HepG2 (cell line): ENCODE data around the gene IGF2. TPM values are rescaled to one million over a fixed set of nuclear protein-coding genes. Genes with fewer than 3 reads are reported as not detected.

Experiments used
- ARNT2 ChIP-seq: sonication (generic); formaldehyde crosslinking; IDR thresholded peaks from 2 replicates; pipeline ENCODE4 v1.8.0; 2022; ENCODE audit warnings: mild to moderate bottlenecking, low read depth, missing genetic modification reagents, moderate library complexity
- CBFB ChIP-seq: sonication (generic); formaldehyde crosslinking; IDR thresholded peaks from 2 replicates; pipeline ENCODE4 v1.4.0; 2020; ENCODE audit warnings: missing genetic modification reagents
- DPF2 ChIP-seq: sonication (generic); formaldehyde crosslinking; IDR thresholded peaks from 2 replicates; pipeline ENCODE4 v1.4.0; 2020; ENCODE audit warnings: mild to moderate bottlenecking, low read depth, missing genetic modification reagents, borderline replicate concordance
- ETV6 ChIP-seq: sonication (generic); formaldehyde crosslinking; conservative IDR thresholded peaks from 2 replicates; pipeline ENCODE4 v1.4.0; 2020; ENCODE audit warnings: missing genetic modification reagents
- EZH2 ChIP-seq: conservative IDR thresholded peaks from 2 replicates; pipeline ENCODE4 v1.6.1; 2012; ENCODE audit warnings: mild to moderate bottlenecking, low read depth, low read length, moderate library complexity
- FOXC1 ChIP-seq: sonication (generic); formaldehyde crosslinking; IDR thresholded peaks from 2 replicates; pipeline ENCODE4 v1.8.0; 2022; ENCODE audit warnings: mild to moderate bottlenecking, missing genetic modification reagents, borderline replicate concordance
- MED1 ChIP-seq: sonication (generic); formaldehyde crosslinking; IDR thresholded peaks from 2 replicates; pipeline ENCODE4 v1.4.0; 2020; ENCODE audit warnings: missing genetic modification reagents
- MLLT10 ChIP-seq: sonication (generic); formaldehyde crosslinking; IDR thresholded peaks from 2 replicates; pipeline ENCODE4 v1.4.0; 2020; ENCODE audit warnings: missing genetic modification reagents
- NKX3-1 ChIP-seq: sonication (generic); formaldehyde crosslinking; IDR thresholded peaks from 2 replicates; pipeline ENCODE4 v1.5.0; 2020; ENCODE audit warnings: missing genetic modification reagents
- NR2C2 ChIP-seq: sonication (generic); formaldehyde crosslinking; IDR thresholded peaks from 2 replicates; pipeline ENCODE4 v1.4.0; 2020; ENCODE audit warnings: missing genetic modification reagents, mild to moderate bottlenecking, moderate library complexity, borderline replicate concordance
- RAD21 ChIP-seq: fragments of 450-650 bp; formaldehyde crosslinking; IDR thresholded peaks from 2 replicates; pipeline ENCODE4 v1.5.0; 2020; ENCODE audit warnings: mild to moderate bottlenecking
- RFXANK ChIP-seq: IDR thresholded peaks from 2 replicates; pipeline ENCODE4 v1.6.1; 2016
- STAG1 ChIP-seq: sonication (generic); formaldehyde crosslinking; IDR thresholded peaks from 2 replicates; pipeline ENCODE4 v1.4.0; 2020; ENCODE audit warnings: missing genetic modification reagents
- TFE3 ChIP-seq: IDR thresholded peaks from 2 replicates; pipeline ENCODE4 v1.6.1; 2016
- ZBTB44 ChIP-seq: sonication (generic); formaldehyde crosslinking; IDR thresholded peaks from 2 replicates; pipeline ENCODE4 v1.4.0; 2020; ENCODE audit warnings: missing genetic modification reagents
- ZNF160 ChIP-seq: sonication (generic); formaldehyde crosslinking; IDR thresholded peaks from 2 replicates; pipeline ENCODE4 v1.8.0; 2022; ENCODE audit warnings: mild to moderate bottlenecking, inconsistent platforms, missing genetic modification reagents
- ZSCAN12 ChIP-seq: sonication (generic); formaldehyde crosslinking; IDR thresholded peaks from 2 replicates; pipeline ENCODE4 v1.9.0; 2021; ENCODE audit warnings: mild to moderate bottlenecking, missing genetic modification reagents
- ZSCAN20 ChIP-seq: sonication (generic); formaldehyde crosslinking; IDR thresholded peaks from 2 replicates; pipeline ENCODE4 v1.4.0; 2020; ENCODE audit warnings: missing genetic modification reagents, mild to moderate bottlenecking, borderline replicate concordance
- ZSCAN21 ChIP-seq: sonication (generic); formaldehyde crosslinking; IDR thresholded peaks from 2 replicates; pipeline ENCODE4 v1.8.0; 2022; ENCODE audit warnings: mild to moderate bottlenecking, missing genetic modification reagents, moderate library complexity, borderline replicate concordance
- polyA plus RNA-seq, 8 experiments: library from polyadenylated mRNA; depleted of rRNA in 3 of 8; stranded (reverse) in 7 of 8; unstranded in 1 of 8; fragments of >200 nt; fragmentation: Illumina TruSeq in 4 of 8; extraction: Trizol in 4 of 8; gene quantifications; 2 replicates each; pipeline versions ENCODE4 v1.2.1 to v1.2.3, GENCODE V29; 2011 to 2016; ENCODE audit warnings: low read depth in 4 of 8, missing spikeins in 1 of 8, mixed read lengths in 1 of 8; ENCODE audit not compliant: insufficient read depth in 1 of 8
- total RNA-seq, 5 experiments: library from RNA; depleted of rRNA; stranded (reverse); fragments of >200 nt; fragmentation: Illumina TruSeq; extraction: Trizol; gene quantifications; 2 replicates each; pipeline ENCODE4 v1.2.3, GENCODE V29; 2016; ENCODE audit warnings: low read depth in 1 of 5
- TF ChIP-seq, protein P1 (sequence below): sonication (generic); formaldehyde crosslinking; IDR thresholded peaks from 2 replicates; pipeline ENCODE4 v1.5.0; 2020; ENCODE audit warnings: missing genetic modification reagents
- TF ChIP-seq, protein P2 (sequence below): sonication (generic); formaldehyde crosslinking; IDR thresholded peaks from 2 replicates; pipeline ENCODE4 v1.8.1; 2023; ENCODE audit warnings: mild to moderate bottlenecking, missing genetic modification reagents, borderline replicate concordance
- TF ChIP-seq, protein P3 (sequence below): sonication (generic); formaldehyde crosslinking; IDR thresholded peaks from 2 replicates; pipeline ENCODE4 v1.5.1; 2020; ENCODE audit warnings: mild to moderate bottlenecking, missing genetic modification reagents, moderate library complexity

The IGF2 gene
- total and polyA plus RNA-seq, 2 of the 13 experiments (the other 11 are each of a cell fraction or from before 2014, with no cell fraction given): 79.1 to 254 TPM

GRCh38 chr11:2097356-2097997 lies 41.7 kb downstream of the IGF2 start (continued):
- TF ChIP-seq, protein P1, sequence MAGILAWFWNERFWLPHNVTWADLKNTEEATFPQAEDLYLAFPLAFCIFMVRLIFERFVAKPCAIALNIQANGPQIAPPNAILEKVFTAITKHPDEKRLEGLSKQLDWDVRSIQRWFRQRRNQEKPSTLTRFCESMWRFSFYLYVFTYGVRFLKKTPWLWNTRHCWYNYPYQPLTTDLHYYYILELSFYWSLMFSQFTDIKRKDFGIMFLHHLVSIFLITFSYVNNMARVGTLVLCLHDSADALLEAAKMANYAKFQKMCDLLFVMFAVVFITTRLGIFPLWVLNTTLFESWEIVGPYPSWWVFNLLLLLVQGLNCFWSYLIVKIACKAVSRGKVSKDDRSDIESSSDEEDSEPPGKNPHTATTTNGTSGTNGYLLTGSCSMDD (CRISPR knock-in tag): no peak
- TF ChIP-seq NKX3-1 (CRISPR knock-in tag): no peak
- no peak for TF ChIP-seq CBFB (CRISPR knock-in tag)
- TF ChIP-seq ZSCAN12 (CRISPR knock-in tag): 0 out of 2 replicates have a peak, but pooled peaks have one; percentile 19
- TF ChIP-seq, protein P2, sequence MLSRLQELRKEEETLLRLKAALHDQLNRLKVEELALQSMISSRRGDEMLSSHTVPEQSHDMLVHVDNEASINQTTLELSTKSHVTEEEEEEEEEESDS (CRISPR knock-in tag): no peak
- peak; percentile 71; the same call in 1 of the 2 replicates for TF ChIP-seq ETV6
- no peak for TF ChIP-seq MLLT10
- TF ChIP-seq EZH2: no peak
- peak; percentile 79 for TF ChIP-seq MED1 (CRISPR knock-in tag)
- TF ChIP-seq NR2C2 (CRISPR knock-in tag): peak; percentile 68
- no peak; the same call in 1 of the 2 replicates for TF ChIP-seq FOXC1
- TF ChIP-seq ZBTB44 (CRISPR knock-in tag): no peak
- TF ChIP-seq, protein P3, sequence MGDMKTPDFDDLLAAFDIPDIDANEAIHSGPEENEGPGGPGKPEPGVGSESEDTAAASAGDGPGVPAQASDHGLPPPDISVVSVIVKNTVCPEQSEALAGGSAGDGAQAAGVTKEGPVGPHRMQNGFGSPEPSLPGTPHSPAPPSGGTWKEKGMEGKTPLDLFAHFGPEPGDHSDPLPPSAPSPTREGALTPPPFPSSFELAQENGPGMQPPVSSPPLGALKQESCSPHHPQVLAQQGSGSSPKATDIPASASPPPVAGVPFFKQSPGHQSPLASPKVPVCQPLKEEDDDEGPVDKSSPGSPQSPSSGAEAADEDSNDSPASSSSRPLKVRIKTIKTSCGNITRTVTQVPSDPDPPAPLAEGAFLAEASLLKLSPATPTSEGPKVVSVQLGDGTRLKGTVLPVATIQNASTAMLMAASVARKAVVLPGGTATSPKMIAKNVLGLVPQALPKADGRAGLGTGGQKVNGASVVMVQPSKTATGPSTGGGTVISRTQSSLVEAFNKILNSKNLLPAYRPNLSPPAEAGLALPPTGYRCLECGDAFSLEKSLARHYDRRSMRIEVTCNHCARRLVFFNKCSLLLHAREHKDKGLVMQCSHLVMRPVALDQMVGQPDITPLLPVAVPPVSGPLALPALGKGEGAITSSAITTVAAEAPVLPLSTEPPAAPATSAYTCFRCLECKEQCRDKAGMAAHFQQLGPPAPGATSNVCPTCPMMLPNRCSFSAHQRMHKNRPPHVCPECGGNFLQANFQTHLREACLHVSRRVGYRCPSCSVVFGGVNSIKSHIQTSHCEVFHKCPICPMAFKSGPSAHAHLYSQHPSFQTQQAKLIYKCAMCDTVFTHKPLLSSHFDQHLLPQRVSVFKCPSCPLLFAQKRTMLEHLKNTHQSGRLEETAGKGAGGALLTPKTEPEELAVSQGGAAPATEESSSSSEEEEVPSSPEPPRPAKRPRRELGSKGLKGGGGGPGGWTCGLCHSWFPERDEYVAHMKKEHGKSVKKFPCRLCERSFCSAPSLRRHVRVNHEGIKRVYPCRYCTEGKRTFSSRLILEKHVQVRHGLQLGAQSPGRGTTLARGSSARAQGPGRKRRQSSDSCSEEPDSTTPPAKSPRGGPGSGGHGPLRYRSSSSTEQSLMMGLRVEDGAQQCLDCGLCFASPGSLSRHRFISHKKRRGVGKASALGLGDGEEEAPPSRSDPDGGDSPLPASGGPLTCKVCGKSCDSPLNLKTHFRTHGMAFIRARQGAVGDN (CRISPR knock-in tag): peak; percentile 95
- TF ChIP-seq RAD21: peak; percentile 63
- TF ChIP-seq TFE3 (CRISPR knock-in tag): 0 out of 2 replicates have a peak, but pooled peaks have one; percentile 22
- peak; percentile 26; the same call in 1 of the 2 replicates for TF ChIP-seq ZSCAN21
- no peak; the same call in 1 of the 2 replicates for TF ChIP-seq ZNF160
- peak; percentile 21; the same call in 1 of the 2 replicates for TF ChIP-seq STAG1 (CRISPR knock-in tag)
- TF ChIP-seq RFXANK (CRISPR knock-in tag): 0 out of 2 replicates have a peak, but pooled peaks have one; percentile 26
- TF ChIP-seq ZSCAN20 (CRISPR knock-in tag): peak; percentile 81; the same call in 1 of the 2 replicates
- peak; percentile 80 for TF ChIP-seq DPF2
- peak; percentile 40; the same call in 1 of the 2 replicates for TF ChIP-seq ARNT2 (CRISPR knock-in tag)
